ENCODE measurements around the gene PKDREJ. TPM values are rescaled to one million over a fixed set of nuclear protein-coding genes. Genes with fewer than 3 reads are reported as not detected.

PKDREJ gene
- total and polyA plus RNA-seq, 2 experiments from 2014 or later: not detected

- DNase-seq (ENCODE audit: low spot score): no peak
- H4K20me1 ChIP-seq (replicated peaks; ENCODE audit: insufficient read depth): no peaks in the 10 kb centered on the region
- Mint-ChIP-seq H3K27me3 (ENCODE audit: insufficient read depth, low read depth, poor library complexity) (peaks cover 10% of the 10 kb centered on the region), H3K36me3 (ENCODE audit: low read depth) (no peaks in the 10 kb centered on the region), H3K27ac (no peak overlapping the region), H3K9me3 (no peaks in the 10 kb centered on the region; the same call in 2 of the 3 replicates), H3K4me3 (no peak overlapping the region), H3K4me1 (peaks cover 10% of the 10 kb centered on the region)
- H3K9me2 ChIP-seq (ENCODE audit: insufficient read depth): no peaks in the 10 kb centered on the region
- no peaks in the 10 kb centered on the region for H3K4me1 ChIP-seq (ENCODE audit: insufficient read depth)
- H3K27me3 ChIP-seq (ENCODE audit: insufficient read depth): no peaks in the 10 kb centered on the region
- H3K4me3 ChIP-seq: no peak overlapping the region
- ATAC-seq: no peak
- no peak overlapping the region for H3K4me2 ChIP-seq
- H3K79me2 ChIP-seq (replicated peaks; ENCODE audit: insufficient read depth): no peaks in the 10 kb centered on the region
- TF ChIP-seq POLR2AphosphoS5 (IDR thresholded peaks at IDR 0.05; ENCODE audit: low read depth): no peak
- TF ChIP-seq, protein P1, sequence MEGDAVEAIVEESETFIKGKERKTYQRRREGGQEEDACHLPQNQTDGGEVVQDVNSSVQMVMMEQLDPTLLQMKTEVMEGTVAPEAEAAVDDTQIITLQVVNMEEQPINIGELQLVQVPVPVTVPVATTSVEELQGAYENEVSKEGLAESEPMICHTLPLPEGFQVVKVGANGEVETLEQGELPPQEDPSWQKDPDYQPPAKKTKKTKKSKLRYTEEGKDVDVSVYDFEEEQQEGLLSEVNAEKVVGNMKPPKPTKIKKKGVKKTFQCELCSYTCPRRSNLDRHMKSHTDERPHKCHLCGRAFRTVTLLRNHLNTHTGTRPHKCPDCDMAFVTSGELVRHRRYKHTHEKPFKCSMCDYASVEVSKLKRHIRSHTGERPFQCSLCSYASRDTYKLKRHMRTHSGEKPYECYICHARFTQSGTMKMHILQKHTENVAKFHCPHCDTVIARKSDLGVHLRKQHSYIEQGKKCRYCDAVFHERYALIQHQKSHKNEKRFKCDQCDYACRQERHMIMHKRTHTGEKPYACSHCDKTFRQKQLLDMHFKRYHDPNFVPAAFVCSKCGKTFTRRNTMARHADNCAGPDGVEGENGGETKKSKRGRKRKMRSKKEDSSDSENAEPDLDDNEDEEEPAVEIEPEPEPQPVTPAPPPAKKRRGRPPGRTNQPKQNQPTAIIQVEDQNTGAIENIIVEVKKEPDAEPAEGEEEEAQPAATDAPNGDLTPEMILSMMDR (conservative IDR thresholded peaks at IDR 0.05; ENCODE audit: low read depth in 2 of 2): no peak
- H3F3A ChIP-seq (replicated peaks; ENCODE audit: low read depth): peaks cover 10% of the 10 kb centered on the region; the same call in 1 of the 2 replicates
- no peaks in the 10 kb centered on the region for H3K36me3 ChIP-seq (ENCODE audit: insufficient read depth)
- H2AFZ ChIP-seq: no peak overlapping the region
- no peak overlapping the region for H3K27ac ChIP-seq (ENCODE audit: low read depth)
Measured at GRCh38 chr22:46225631-46226030, 37.5 kb downstream of the PKDREJ start.

GRCh38 chr22:46224898-46225290, 38.2 kb downstream of the PKDREJ start:
- no peaks in the 10 kb centered on the region for H4K20me1 ChIP-seq (replicated peaks; ENCODE audit: insufficient read depth)
- H3K79me2 ChIP-seq (replicated peaks; ENCODE audit: insufficient read depth): no peaks in the 10 kb centered on the region
- H3F3A ChIP-seq (replicated peaks; ENCODE audit: low read depth): peaks cover 10% of the 10 kb centered on the region; the same call in 1 of the 2 replicates
- H3K27me3 ChIP-seq (ENCODE audit: insufficient read depth): no peaks in the 10 kb centered on the region
- no peak overlapping the region for H3K4me3 ChIP-seq
- peaks cover 10% of the 10 kb centered on the region for H3K4me1 Mint-ChIP-seq
- no peaks in the 10 kb centered on the region for H3K36me3 ChIP-seq (ENCODE audit: insufficient read depth)
- peak overlapping the region; percentile 42; the same call in 1 of the 2 replicates for H3K27ac Mint-ChIP-seq
- H3K27me3 Mint-ChIP-seq (ENCODE audit: insufficient read depth, low read depth, poor library complexity): peaks cover 10% of the 10 kb centered on the region
- no peaks in the 10 kb centered on the region for H3K4me1 ChIP-seq (ENCODE audit: insufficient read depth)
- no peak overlapping the region for H3K27ac ChIP-seq (ENCODE audit: low read depth)
- H2AFZ ChIP-seq: no peak overlapping the region
- DNase-seq (ENCODE audit: low spot score) (no peak), ATAC-seq (no peak; the same call in 2 of the 3 replicates)
- H3K36me3 Mint-ChIP-seq (ENCODE audit: low read depth): no peaks in the 10 kb centered on the region
- no peak overlapping the region for H3K4me3 Mint-ChIP-seq
- H3K9me3 Mint-ChIP-seq: no peaks in the 10 kb centered on the region; the same call in 2 of the 3 replicates
- H3K9me2 ChIP-seq (ENCODE audit: insufficient read depth): no peaks in the 10 kb centered on the region
- no peak overlapping the region for H3K4me2 ChIP-seq
- TF ChIP-seq ZNF462 (CRISPR knock-in tag; IDR thresholded peaks at IDR 0.05): no peak
- TF ChIP-seq ETS1 (IDR thresholded peaks at IDR 0.05): no peak
- no peak for TF ChIP-seq ZNF331 (CRISPR knock-in tag; IDR thresholded peaks at IDR 0.05; ENCODE audit: low read depth)
- no peak for TF ChIP-seq EZH2phosphoT487 (IDR thresholded peaks at IDR 0.05; ENCODE audit: unreplicated experiment)
- no peak for TF ChIP-seq ZNF114 (CRISPR knock-in tag; IDR thresholded peaks at IDR 0.05)
- TF ChIP-seq, protein P1 (conservative IDR thresholded peaks at IDR 0.05; ENCODE audit: low read depth in 2 of 2): no peak
- TF ChIP-seq STAT1 (IDR thresholded peaks at IDR 0.05; ENCODE audit: unreplicated experiment): no peak

All from GM23338 (cell line).